Activated CD4-positive, alpha-beta T cell treated with anti-CD3 and anti-CD28 coated beads, Interleukin-2, amount 50 U/mL, for 24 hours (primary cell): ENCODE results near the gene RNU1-4.
"Not testable (repeated sequence)": the region's sequence is repeated elsewhere in the genome, so short reads cannot be mapped to it uniquely, and the experiment has no call there.

Experiments used
- DNase-seq, 2 donors: peaks; one replicate each; pipeline ENCODE4 v3.0.0-alpha.2; 2020; ENCODE audit warnings: low read depth in 1 of 2, low spot score in 1 of 2

Gene RNU1-4

DNA sequence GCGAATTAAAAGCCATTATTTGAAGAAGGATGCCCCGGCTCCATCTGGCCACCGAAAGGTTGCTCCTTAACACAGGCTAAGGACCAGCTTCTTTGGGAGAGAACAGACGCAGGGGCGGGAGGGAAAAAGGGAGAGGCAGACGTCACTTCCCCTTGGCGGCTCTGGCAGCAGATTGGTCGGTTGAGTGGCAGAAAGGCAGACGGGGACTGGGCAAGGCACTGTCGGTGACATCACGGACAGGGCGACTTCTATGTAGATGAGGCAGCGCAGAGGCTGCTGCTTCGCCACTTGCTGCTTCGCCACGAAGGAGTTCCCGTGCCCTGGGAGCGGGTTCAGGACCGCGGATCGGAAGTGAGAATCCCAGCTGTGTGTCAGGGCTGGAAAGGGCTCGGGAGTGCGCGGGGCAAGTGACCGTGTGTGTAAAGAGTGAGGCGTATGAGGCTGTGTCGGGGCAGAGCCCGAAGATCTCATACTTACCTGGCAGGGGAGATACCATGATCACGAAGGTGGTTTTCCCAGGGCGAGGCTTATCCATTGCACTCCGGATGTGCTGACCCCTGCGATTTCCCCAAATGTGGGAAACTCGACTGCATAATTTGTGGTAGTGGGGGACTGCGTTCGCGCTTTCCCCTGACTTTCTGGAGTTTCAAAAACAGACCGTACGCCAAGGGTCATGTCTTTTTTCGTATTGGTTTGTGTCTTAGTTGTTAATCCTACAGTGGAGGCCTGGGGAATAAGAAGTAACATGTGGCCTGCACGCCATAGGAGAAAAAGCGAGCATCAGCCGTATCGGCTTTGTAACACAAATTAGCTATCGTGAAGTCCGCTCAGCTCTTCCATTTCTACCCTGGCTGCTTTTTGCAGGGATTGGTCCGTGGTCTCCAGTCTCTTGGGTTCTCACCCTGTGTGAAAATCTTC is at the start of gene RNU1-4:
Gene RNU1-4 (plus strand): TSS at position 470 of the 918 bp plus-strand sequence.
- not testable (repeated sequence) for DNase-seq

DNA sequence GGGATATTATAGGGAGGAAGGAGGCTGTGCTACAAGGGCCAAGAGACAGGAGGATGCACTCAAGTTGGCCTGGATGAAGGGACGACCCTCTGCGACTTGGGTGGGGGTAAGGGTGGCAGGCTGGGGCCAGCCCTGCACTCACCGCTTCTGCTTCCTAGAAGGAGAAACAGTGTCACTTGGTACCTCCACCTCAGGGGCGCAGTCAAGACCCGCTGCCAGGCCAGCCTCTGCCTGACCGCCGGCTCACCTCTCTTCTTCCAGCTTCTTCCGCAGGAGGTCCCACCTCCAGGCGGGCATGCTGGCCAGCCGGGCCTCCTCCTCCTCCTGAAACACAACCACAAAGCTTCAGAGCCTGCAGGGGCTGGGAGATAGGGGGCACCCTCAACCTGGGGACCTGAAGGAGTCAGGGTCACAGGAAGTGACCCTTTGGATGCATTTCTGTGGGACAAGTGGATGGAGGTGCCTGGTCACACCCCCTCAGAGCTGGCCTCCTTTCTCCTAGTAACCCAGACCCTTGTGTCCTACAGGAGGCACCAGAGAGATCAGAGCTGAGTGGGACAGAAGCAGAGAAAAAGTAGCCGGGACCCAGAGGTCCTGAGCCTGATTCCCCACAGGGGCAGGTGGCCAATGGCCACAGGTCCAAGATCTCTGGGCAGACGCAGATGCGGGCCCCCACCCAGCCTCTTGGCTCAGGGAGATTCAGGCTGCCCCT is 49.2 kb upstream of the RNU1-4 start:
- not testable (repeated sequence) for DNase-seq

DNA sequence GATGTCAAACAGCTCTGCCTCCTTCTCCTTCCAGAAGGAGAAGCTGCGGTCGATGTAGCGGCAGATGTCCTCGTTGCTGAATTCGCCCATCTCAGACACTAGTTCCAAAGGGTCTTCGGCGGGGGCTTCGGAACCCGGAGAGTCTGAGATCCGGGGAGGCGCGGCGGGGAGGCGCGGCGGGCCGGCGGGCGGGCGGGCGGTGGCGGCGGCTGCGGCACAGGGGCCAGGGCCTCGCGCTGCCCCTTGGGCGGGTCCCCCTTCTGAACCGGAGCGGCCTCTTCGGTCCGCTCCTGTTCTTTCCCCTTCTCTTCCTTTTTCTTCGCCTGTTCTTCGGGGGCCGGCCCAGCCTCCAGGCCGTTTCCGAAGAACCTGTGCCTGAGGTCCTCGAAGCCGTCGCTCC is 48.0 kb upstream of the RNU1-4 start:
- DNase-seq: not testable (repeated sequence)

DNA sequence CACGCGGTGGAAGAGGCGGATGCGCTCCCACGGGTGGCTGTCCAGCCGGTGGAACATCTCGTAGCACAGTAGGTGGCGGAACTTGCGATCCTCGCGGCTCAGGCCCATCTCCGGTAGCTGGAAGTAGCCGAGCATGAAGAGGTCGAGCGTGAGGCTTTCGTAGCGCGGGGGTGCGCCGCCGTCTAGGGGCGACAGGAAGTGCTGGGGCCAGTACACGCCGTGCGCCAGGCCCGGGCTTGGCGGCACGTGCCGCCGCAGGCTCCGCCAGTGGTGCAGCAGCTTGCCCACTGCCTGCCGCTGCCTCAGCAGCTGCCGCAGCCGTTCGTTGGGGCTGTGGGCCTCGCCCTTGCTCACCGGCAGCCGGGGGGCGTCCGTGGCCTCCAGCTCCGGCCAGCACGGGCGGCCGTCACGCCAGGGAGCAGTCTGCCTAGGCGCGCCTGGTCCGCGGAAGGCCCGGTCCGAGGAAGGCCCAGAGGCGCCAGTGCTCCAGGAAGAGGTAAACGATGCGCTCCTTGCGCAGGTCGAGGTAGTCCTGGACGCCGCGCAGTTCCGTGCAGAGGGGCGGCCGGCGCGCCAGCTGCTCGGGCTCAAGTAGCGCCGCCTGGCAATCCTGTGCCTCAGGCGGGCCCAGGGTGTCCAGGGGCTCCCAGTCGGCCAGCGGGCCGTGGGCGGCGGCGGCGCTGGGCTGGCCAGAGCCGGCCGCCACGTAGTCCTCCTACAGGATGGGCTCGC is 47.4 kb upstream of the RNU1-4 start:
- DNase-seq: not testable (repeated sequence)

DNA sequence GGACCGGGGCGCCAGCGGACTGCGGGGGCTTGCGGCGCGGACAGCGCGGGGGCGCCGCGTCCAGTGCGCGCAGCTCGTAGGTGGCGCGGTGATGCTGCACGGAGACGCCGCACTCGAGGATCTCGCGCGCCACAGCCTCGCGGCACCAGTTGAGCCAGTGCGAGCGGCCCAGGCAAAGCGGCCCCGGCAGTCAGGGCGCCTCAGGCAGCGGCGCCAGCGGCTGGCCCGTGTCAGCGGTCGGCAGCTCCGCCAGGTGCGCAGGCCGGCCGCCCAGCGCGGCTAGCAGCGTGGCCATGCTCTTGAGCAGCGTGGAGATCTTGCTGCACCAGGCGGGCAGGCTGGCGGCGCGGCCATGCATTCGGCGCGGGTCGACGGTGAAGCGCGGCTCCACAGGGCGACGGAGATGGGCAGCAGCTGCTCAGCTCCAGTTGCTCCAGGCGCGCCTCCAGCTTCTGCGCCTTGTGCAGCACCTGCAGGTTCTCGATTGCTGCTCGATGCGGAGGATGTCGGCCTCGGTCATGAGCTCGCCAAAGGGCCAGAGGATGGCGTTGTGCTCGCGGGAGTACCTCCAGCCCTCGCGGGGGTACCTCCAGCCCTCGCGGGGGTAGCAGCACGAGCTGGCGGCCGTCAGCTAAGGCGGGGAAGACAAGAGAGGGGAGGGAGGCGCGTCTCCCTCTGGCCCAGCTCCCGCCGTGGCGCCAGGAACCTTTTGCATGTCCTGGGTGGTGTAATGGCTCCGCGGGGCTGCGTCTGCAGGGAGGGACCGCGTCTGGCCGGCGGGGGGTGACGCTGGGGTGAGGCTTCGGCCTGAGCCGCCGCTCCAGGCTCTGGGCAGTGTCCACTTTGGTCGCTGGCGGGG is 46.6 kb upstream of the RNU1-4 start:
- not testable (repeated sequence) for DNase-seq

DNA sequence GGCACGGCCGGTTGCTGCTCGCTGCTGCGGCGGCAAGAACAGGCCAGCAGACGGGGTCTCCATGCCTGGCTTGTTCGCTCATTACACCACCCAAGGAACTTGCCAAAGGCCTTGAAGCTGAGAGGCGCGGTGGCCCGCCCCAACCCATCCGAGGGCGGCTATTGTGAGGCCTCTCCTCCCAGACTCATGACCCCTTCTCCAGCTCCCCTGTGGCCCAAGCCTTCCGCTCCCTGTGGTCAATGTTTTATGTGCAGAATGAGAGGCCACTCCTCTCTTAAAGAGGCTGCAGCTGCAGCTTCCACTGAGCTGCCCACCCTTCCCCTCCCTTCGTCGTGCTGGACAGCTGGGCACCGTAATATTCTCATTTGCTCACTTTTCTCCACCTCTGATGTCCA is 46.0 kb upstream of the RNU1-4 start:
- DNase-seq: not testable (repeated sequence)

DNA sequence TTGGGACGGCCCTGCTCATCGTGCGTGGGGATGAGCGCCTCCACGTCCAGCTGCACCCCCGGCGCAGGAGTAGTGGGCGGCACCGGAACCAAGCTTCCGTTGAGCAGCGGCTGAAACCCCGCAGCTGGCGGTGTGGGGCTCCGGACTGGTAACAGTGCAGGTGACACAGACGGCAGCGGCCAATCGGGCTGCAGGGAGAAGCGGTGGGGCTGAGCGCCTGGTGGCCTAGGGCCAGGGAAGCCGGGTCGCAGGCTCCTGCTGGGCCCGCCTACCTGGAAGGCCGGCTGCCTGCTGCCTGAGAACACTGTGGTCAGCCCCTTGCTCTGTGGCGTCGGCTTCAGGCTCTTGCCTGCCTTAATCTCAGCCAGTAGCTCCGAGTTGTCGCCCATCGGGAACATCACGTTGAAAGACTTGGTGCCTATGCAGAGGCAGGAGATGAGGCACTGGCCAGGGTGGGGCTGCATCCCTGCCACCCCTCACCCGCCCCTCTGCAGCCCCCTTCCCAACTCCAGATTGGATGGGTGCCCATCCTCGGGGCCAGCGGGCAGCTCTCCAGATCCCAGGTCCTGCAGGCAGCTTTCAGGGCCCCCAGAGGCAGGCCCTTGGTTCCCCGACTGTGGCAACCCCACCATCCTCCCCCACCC is 43.7 kb upstream of the RNU1-4 start:
- not testable (repeated sequence) for DNase-seq

DNA sequence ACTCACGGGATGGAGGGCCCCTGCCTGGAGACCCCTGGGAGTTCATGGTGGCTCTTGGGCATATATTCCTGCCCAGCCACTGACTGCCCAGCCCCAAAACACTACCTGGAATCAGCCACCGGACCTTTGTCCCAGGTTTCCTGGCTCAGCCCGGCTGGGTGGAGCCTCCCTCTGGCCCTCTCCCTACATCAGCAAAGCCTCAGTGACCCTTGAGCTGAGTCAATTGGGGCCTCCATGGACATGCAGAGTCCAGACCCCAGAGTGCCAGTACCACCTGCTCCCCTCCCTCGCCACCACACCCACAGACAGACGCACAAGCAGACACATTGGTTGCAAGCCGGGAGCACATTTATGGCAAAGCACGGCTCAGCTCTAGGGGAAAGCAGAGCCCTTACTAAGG is 43.2 kb upstream of the RNU1-4 start:
- not testable (repeated sequence) for DNase-seq

DNA sequence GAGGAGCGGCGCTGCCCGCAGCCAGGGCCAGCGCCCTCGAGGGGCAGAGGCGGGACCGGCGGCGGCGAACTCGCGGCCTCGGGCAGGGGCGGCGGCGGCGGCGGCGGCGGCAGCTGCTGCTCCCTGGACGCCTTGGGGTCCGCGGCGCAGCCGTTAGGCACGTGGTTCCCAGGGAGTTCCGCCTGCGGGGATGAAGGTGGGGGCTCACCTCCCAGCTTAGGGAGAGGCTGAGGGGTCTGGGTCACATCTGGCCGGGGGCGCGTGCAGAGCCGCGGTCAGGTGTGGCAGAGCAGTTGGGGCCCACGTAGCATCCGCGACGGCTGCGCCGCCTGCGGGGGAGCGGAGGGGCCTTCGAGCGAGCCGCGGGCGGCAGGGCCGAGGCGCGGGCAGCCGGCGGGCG is 40.9 kb upstream of the RNU1-4 start:
- not testable (repeated sequence) for DNase-seq

DNA sequence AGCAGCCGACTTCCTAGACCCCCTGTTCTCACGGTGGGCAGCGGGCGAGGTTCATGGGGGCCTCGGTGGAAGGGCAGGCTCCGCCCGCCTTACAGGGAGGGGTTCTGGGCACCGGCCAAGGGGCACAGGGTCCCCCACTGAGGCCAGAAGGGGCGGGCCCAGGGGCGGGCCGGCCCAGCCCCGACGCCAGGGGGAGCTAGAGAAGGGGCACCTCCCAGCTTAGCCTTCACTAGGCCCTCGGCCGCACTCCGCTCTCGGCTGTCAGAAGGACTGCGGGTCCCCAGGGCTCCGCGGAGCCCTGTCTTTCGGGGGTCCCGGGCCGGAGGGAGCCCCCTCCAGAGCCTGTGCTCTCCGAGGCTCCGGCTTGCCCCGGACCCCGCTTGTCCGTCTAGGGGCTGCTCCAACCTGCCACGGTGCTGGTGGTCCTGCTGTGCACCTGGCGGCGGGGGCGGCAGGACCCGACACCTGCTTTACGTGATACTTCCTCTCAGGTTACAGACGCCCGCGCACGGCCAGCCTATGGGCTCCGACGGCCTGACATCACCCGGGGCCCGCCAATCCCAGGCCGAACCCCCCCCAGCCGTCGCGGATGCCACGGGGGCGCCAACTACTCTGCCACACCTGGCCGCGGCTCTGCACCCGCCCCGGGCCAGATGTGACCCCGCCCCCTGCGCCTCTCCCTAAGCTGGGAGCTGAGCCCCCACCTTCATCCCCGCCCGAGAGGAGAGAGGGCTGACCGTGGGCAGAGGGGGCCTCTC is 40.0 kb upstream of the RNU1-4 start:
- not testable (repeated sequence) for DNase-seq

DNA sequence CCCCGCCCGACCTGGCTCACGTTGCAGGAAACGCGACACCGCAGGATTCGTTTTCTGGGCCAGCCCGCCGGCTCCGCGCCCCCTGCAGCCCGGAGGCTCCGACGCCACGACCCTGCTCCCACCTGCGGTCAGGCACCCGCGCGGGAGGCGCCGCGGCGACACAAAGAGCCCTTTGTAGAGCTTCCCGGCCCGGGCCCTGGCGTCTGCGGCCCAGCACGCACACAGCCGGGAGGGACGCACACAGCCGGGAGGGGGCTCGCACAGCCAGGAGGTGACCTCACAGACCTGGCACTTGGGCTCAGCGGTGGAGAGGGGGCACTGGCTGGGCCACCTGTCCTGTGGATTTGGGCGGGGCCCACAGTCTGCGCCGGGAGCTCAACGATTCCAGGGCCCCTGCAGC is 39.1 kb upstream of the RNU1-4 start:
- DNase-seq: not testable (repeated sequence)

DNA sequence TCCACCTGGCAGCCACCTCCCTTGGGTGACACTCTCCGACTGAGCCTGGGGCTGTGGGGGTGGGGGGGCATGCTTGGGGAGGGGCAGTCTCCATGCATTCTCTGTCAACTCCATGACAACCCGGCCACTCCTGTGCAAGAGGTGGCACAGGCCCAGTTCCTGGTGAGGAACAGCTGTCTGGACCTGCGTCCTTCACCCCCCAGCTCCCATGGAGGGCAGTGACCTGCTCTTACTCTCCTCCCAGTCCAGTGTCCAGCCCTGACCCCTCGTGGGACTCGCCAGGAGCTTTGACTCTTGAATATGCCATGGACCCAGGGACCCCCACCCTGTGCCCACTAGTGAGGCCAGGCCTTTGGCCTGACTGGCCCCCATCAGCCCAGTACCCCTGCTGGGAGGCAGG is 38.0 kb upstream of the RNU1-4 start:
- not testable (repeated sequence) for DNase-seq

DNA sequence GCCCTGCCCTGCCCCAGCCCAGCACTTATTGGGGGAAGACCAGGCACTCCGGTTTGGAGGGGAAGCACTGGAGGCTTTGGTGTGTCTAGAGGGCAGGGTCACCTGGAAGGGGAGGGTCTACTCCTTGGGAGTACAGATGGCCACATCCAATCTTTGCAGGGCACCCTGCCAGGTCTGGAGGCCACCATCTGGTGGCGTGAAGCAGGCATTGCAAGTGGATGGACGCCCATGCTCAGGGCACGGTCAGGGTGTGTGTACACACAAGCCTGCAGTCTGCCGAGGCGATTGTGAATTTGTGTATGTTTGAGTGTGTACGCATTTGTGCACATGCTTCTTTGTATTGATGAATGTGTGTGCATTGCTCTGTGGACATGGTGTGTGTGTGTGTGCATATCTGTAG is 37.2 kb upstream of the RNU1-4 start:
- not testable (repeated sequence) for DNase-seq

DNA sequence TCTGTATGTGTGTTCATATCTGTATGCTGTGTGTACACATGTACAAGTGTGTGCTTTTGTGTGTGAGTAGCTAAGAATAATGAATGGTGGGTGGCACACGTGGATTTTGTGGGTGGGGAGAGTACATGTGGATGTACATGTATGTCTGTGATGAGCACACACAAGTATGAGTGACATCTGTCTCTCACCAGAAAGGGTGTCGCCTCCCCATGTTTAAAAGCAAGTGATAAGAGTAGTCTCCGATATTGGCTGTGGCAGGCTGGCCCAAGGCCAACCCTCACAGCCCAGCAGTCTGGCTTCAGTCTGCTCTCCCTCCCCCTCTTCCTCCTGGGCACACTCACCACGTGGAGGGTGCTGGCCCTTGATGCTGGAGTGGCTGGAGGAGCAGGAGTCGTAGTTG is 36.7 kb upstream of the RNU1-4 start:
- DNase-seq: not testable (repeated sequence)

DNA sequence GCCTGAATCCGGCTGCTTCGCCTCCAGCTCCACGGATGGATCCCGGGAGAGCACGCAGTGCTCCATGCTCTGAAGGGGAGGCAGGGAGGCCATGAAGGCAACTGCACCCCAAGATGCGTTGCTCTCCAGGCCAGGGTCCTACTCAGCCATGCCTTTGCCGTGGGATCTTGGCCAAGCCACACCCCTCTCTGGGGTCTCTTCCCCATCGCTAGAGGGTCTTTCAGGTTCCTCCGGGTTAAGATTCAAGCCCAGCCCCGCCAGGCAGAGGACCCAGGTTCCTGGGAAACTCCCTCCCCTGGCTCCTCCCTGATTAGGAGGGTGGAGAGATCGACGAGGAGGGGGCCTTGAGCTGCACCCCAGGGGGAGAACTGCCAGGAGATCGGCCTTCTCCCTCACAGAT is 36.2 kb upstream of the RNU1-4 start:
- not testable (repeated sequence) for DNase-seq

DNA sequence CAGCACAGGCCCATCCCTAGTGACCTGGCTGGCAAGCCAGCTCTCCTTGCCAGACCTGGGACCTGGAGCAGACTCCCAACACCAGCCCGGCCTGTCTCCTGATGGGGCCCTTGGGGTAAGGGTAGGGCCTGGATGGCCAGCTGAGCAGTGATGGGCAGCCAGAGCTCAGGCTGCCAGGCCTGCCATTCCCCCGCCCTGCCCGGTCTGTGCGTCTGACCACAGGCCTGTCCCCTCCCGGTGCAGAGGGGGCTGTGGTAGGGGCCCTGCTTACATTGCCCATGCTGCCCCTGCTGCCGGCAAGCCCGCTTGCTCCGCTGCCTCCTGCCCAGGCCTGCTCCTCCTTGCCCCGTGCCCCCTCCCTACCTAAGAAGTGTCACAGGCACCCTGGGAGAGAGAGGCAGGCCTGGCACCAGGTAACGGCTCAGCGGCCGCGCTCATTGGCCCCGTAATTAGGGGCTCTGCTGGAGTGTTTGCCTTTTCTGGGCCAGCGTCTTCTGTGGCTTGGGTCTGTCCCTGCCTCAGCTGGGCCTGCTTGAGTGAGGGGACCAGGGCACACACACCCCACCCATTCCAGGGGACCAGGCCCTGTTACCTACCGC is 35.7 kb upstream of the RNU1-4 start:
- DNase-seq: not testable (repeated sequence)

DNA sequence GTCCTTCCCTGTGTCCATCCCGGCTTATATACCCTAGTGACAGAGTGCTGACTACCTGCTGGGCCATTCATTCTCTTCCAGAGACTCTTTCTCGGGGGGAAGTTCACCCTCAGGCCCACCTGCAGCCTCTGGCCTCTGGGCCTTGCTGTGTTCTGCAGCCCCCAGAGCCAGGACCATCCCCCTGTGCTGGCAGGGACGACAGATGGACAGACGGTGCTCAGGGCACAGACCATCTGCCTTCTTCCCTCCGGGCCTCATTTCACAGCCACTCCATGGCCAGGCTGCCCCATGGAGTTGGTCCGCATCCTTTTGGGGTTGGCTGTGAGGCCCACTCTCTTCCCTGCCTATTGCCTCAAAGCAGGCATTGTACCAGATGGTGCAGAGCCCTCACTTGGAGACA is 34.0 kb upstream of the RNU1-4 start:
- not testable (repeated sequence) for DNase-seq

DNA sequence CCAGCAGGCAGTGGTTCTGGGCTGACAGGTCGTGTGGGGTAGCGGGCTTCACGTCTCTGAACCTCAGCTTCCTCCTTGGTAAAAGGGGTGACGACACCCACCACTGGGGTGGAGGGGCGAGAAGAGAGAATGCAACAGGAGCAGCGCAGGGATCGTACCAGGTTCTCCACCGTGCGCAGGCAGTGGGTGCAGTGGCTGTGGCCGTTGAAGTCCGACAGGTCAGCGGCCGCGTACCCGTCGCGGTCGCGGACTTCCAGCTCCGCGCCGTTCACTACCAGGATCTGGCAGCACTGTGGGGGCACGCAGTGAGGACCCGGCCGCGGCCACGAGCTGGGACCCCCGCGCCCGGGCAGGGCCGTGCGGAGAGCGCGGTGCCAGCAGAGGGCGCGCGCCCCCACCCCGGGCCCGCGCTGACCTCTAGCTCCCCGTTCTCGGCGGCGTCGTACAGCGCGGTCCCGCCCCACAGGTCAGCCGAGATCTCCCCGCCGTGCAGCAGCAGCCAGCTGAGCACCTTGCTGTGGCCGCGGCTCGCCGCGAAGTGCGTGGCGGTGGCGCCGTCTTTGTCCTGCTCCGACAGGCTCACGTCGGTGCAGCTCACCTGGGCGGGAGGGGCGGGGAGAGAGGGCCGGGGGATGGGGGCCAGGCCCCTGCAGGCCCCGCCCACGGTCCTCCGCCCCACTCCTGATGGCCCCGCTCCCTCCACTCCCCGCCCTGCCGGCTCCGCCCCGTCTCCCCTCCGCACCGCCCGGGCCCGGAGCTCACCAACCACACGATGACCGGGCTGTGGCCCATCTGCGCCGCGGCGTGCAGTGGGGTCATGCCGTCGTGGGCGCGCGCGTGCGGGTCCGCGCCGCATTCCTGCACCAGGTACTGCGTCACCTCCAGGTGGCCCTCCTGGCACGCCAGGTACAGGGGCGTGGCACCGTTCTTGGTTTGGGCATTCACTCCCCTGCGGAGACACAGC is 32.9 kb upstream of the RNU1-4 start:
- DNase-seq: not testable (repeated sequence)
